ENCODE results near the gene CFAP299.
A peak's percentile ranks its signal among the peaks of the same experiment; 100 is the strongest.

The CFAP299 gene

GRCh38 chr4:80921441-80921840 lies 585.9 kb downstream of the CFAP299 start:
- H3K9me2 ChIP-seq (ENCODE audit: low read depth, low read length), result no peaks in the 10 kb centered on the region
- no peaks in the 10 kb centered on the region for H3K27me3 ChIP-seq (ENCODE audit: insufficient read depth, low read length)
- H2AFZ ChIP-seq (ENCODE audit: low read length), result peak overlapping the region; percentile 51; the same call in 1 of the 2 replicates
- no peaks in the 10 kb centered on the region for H3K9me3 ChIP-seq (ENCODE audit: low read length)
- H3K36me3 ChIP-seq (ENCODE audit: insufficient read depth, low read length), result no peaks in the 10 kb centered on the region
- no peak overlapping the region for H3K4me2 ChIP-seq (ENCODE audit: low read length)
- no peak overlapping the region for H3K27ac ChIP-seq (ENCODE audit: low read depth, low read length, poor library complexity, severe bottlenecking)
- no peaks in the 10 kb centered on the region for H3F3A ChIP-seq (ENCODE audit: insufficient read depth, low read length)
- H3K79me2 ChIP-seq (ENCODE audit: insufficient read depth, low read length), result no peaks in the 10 kb centered on the region
- no peaks in the 10 kb centered on the region for H4K20me1 ChIP-seq (ENCODE audit: insufficient read depth, low read length)
- TF ChIP-seq CTCF (IDR thresholded peaks at IDR 0.05; ENCODE audit: low read length) (no peak), EZH2 (IDR thresholded peaks at IDR 0.05; ENCODE audit: borderline replicate concordance, low read length) (no peak)
- no peak overlapping the region for H3K9ac ChIP-seq (ENCODE audit: low read length)
- peaks cover 23% of the 10 kb centered on the region for H3K4me1 ChIP-seq (ENCODE audit: insufficient read depth, low read length, severe bottlenecking)
- no peak overlapping the region for H3K4me3 ChIP-seq (ENCODE audit: low read depth, low read length, poor library complexity, severe bottlenecking)

- Histone ChIP-seq H3K4me3 (ENCODE audit: low read depth, low read length, poor library complexity, severe bottlenecking) (no peak overlapping the region), H2AFZ (ENCODE audit: low read length) (no peak overlapping the region), H3K79me2 (ENCODE audit: insufficient read depth, low read length) (no peaks in the 10 kb centered on the region), H3K9me3 (ENCODE audit: low read length) (no peaks in the 10 kb centered on the region), H4K20me1 (ENCODE audit: insufficient read depth, low read length) (no peaks in the 10 kb centered on the region), H3F3A (ENCODE audit: insufficient read depth, low read length) (no peaks in the 10 kb centered on the region), H3K27me3 (ENCODE audit: insufficient read depth, low read length) (no peaks in the 10 kb centered on the region), H3K36me3 (ENCODE audit: insufficient read depth, low read length) (no peaks in the 10 kb centered on the region), H3K9ac (ENCODE audit: low read length) (no peak overlapping the region), H3K4me2 (ENCODE audit: low read length) (no peak overlapping the region), H3K4me1 (ENCODE audit: insufficient read depth, low read length, severe bottlenecking) (peaks cover 30% of the 10 kb centered on the region), H3K9me2 (ENCODE audit: low read depth, low read length) (no peaks in the 10 kb centered on the region), H3K27ac (ENCODE audit: low read depth, low read length, poor library complexity, severe bottlenecking) (no peak overlapping the region)
- TF ChIP-seq CTCF (IDR thresholded peaks at IDR 0.05; ENCODE audit: low read length) (no peak), EZH2 (IDR thresholded peaks at IDR 0.05; ENCODE audit: borderline replicate concordance, low read length) (no peak)
Observed at GRCh38 chr4:80922941-80923340, 587.4 kb downstream of the CFAP299 start.

- Histone ChIP-seq H3K9me3 (ENCODE audit: low read length) (no peaks in the 10 kb centered on the region), H3K4me3 (ENCODE audit: low read depth, low read length, poor library complexity, severe bottlenecking) (peak overlapping the region; percentile 22), H3K79me2 (ENCODE audit: insufficient read depth, low read length) (no peaks in the 10 kb centered on the region), H3K4me2 (ENCODE audit: low read length) (peak overlapping the region; percentile 61), H3K9ac (ENCODE audit: low read length) (peak overlapping the region; percentile 44), H3K9me2 (ENCODE audit: low read depth, low read length) (no peaks in the 10 kb centered on the region), H3F3A (ENCODE audit: insufficient read depth, low read length) (no peaks in the 10 kb centered on the region), H2AFZ (ENCODE audit: low read length) (no peak overlapping the region), H3K36me3 (ENCODE audit: insufficient read depth, low read length) (no peaks in the 10 kb centered on the region), H3K27ac (ENCODE audit: low read depth, low read length, poor library complexity, severe bottlenecking) (peak overlapping the region; percentile 78), H3K27me3 (ENCODE audit: insufficient read depth, low read length) (no peaks in the 10 kb centered on the region), H3K4me1 (ENCODE audit: insufficient read depth, low read length, severe bottlenecking) (peaks cover 32% of the 10 kb centered on the region), H4K20me1 (ENCODE audit: insufficient read depth, low read length) (no peaks in the 10 kb centered on the region)
- TF ChIP-seq EZH2 (IDR thresholded peaks at IDR 0.05; ENCODE audit: borderline replicate concordance, low read length) (no peak), CTCF (IDR thresholded peaks at IDR 0.05; ENCODE audit: low read length) (no peak)
Observed at GRCh38 chr4:80925293-80925692, 589.8 kb downstream of the CFAP299 start.
